Kidney (tissue), 14 donors: ENCODE results near the gene ZNF784. TPM values are rescaled to one million over a fixed set of nuclear protein-coding genes. Genes with fewer than 3 reads are reported as not detected.

Experiments used
- DNase-seq, 5 donors: peaks; one replicate each; pipeline ENCODE4 v3.0.0-alpha.2; 2013 to 2020
- FAIRE-seq: peaks from 2 replicates; lab custom pipeline; 2012; peaks lifted over from hg19 to GRCh38; lab: Jason Lieb, UNC
- H3K27ac ChIP-seq, 2 donors: one replicate each; pipeline ENCODE4 v1.7.0; 2013; ENCODE audit warnings: low read depth in 2 of 2, low read length in 2 of 2, inconsistent platforms in 1 of 2
- H3K27me3 ChIP-seq: one replicate; pipeline ENCODE4 v1.7.1; 2013; ENCODE audit warnings: low read length, inconsistent platforms; ENCODE audit not compliant: control insufficient read depth, insufficient read depth
- H3K36me3 ChIP-seq, 3 donors: one replicate each; pipeline versions ENCODE4 v1.7.0 to v1.7.1; 2013; ENCODE audit warnings: low read length in 3 of 3, control low read depth in 1 of 3, inconsistent platforms in 1 of 3; ENCODE audit not compliant: insufficient read depth in 3 of 3, control insufficient read depth in 2 of 3
- H3K4me1 ChIP-seq, 3 donors: one replicate each; pipeline versions ENCODE4 v1.7.0 to v1.7.1; 2013; ENCODE audit warnings: low read length in 3 of 3, inconsistent platforms in 1 of 3, low read depth in 1 of 3; ENCODE audit not compliant: control insufficient read depth in 2 of 3, insufficient read depth in 2 of 3
- H3K4me3 ChIP-seq, 3 donors: one replicate each; pipeline versions ENCODE4 v1.7.0 to v1.8.1; 2013; ENCODE audit warnings: low read length in 3 of 3, control low read depth in 1 of 3, inconsistent platforms in 1 of 3
- H3K9ac ChIP-seq, 3 donors: one replicate each; pipeline versions ENCODE4 v1.7.0 to v1.7.1; 2013; ENCODE audit warnings: low read length in 3 of 3, control low read depth in 1 of 3, inconsistent platforms in 1 of 3
- H3K9me3 ChIP-seq, 3 donors: one replicate each; pipeline versions ENCODE4 v1.7.0 to v1.7.1; 2013; ENCODE audit warnings: low read length in 3 of 3, control low read depth in 1 of 3, inconsistent platforms in 1 of 3; ENCODE audit not compliant: control insufficient read depth in 2 of 3, insufficient read depth in 1 of 3
- intact Hi-C: fragments of 100-400 bp; cut with DNase I; formaldehyde crosslinking; loops from one replicate; pipeline ENCODE4 v1.11.1; 2022
- polyA plus RNA-seq: library from polyadenylated mRNA; stranded (reverse); fragments of 350-450 nt; fragmentation: Illumina TruSeq; extraction: RNeasy Lipid Tissue Mini Kit (QIAGEN cat#74804); gene quantifications from one replicate; pipeline ENCODE4 v1.2.3, GENCODE V29; 2014; ENCODE audit warnings: low read depth, low replicate concordance; ENCODE audit not compliant: insufficient read depth
- total RNA-seq: library from RNA; stranded (reverse); fragmentation: NEBNext Ultra II Directional; extraction: Animal tissue kit (Norgen Biotek cat#: 25700); gene quantifications from one replicate; pipeline ENCODE4 v1.2.1, GENCODE V29; 2021
- TF ChIP-seq, protein P1 (sequence below): IDR thresholded peaks from 3 replicates; pipeline ENCODE4 v1.5.1; 2012; ENCODE audit warnings: mild to moderate bottlenecking, moderate library complexity, borderline replicate concordance; ENCODE audit not compliant: insufficient read depth; ENCODE audit errors: extremely low read depth
- donor health status: control.
- donor health status: control.
- donor health status: control.
- donor health status: control.
- donor health status: control.
- donor health status: DM: yes; HTN: yes; CAD: no.
- donor health status: Normal renal cell carcinoma (clear cell type).

Gene ZNF784
- total and polyA plus RNA-seq, 2 donors from 2014 or later = 6.6 to 9.8 TPM

DNA sequence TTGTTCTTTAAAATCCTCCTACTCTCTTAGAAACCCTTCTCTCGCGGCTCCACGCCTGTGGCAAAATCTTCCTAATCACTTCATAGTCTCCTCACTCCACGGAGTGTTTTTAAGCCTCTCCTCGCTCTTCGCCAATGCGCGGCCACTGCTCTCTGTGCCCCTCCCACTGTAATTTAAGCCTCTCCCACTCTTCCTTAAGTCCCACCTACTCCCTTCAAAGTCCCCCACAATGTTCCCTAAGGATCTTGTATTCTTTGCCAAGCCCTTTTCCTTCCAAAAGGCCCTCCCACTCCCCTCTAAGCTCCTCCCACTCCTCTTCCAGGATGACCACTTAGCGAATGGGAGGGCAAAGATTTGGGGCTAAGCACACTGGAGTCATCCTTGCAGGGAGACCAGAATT lies 26.3 kb downstream of the ZNF784 start:
- H3K4me3 ChIP-seq = no peak overlapping the region
- H3K9me3 ChIP-seq = no peaks in the 10 kb centered on the region
- no peak overlapping the region for H3K27ac ChIP-seq
- peaks cover 0 to 8% (median 3%) of the 10 kb centered on the region in 3 donors for H3K4me1 ChIP-seq
- H3K36me3 ChIP-seq = peaks cover 0 to 10% (median 3%) of the 10 kb centered on the region in 3 donors
- TF ChIP-seq, protein P1, sequence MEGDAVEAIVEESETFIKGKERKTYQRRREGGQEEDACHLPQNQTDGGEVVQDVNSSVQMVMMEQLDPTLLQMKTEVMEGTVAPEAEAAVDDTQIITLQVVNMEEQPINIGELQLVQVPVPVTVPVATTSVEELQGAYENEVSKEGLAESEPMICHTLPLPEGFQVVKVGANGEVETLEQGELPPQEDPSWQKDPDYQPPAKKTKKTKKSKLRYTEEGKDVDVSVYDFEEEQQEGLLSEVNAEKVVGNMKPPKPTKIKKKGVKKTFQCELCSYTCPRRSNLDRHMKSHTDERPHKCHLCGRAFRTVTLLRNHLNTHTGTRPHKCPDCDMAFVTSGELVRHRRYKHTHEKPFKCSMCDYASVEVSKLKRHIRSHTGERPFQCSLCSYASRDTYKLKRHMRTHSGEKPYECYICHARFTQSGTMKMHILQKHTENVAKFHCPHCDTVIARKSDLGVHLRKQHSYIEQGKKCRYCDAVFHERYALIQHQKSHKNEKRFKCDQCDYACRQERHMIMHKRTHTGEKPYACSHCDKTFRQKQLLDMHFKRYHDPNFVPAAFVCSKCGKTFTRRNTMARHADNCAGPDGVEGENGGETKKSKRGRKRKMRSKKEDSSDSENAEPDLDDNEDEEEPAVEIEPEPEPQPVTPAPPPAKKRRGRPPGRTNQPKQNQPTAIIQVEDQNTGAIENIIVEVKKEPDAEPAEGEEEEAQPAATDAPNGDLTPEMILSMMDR = no peak
- H3K27me3 ChIP-seq = no peaks in the 10 kb centered on the region
- no peak overlapping the region for H3K9ac ChIP-seq
- FAIRE-seq (no peak), DNase-seq (peak in 1 of 5 donors; percentile 70)
- intact Hi-C loops = no loop called here

DNA sequence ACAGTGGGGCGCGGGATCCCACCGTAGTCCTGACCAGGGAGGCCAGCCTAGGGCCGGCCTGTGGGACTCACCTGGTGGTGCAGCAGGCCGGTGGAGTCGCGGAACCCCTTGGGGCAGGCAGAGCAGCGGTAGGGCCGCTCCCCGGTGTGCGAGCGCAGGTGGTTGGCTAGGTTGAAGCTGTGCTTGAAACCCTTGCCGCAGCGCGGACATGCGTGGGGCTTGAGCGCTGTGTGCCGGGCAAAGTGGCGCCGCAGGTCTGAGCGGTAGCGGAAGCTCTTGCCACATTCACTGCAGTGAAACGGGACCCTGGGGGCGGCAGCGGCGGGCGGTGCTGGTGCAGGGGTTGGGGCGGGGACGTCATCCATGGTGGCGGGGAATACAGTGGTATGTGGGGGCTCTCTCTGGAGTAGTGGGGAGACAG lies 26.9 kb downstream of the ZNF784 start:
- TF ChIP-seq, protein P1 = no peak
- peak in 2 of 5 donors; percentile 80 to 81 for DNase-seq
- H3K27ac ChIP-seq = no peak overlapping the region
- no peak overlapping the region for H3K4me3 ChIP-seq
- H3K27me3 ChIP-seq = no peaks in the 10 kb centered on the region
- H3K4me1 ChIP-seq = peaks cover 0 to 8% (median 3%) of the 10 kb centered on the region in 3 donors
- intact Hi-C loops = no loop called here
- peaks cover 0 to 10% (median 3%) of the 10 kb centered on the region in 3 donors for H3K36me3 ChIP-seq
- H3K9ac ChIP-seq = no peak overlapping the region
- H3K9me3 ChIP-seq = no peaks in the 10 kb centered on the region
- FAIRE-seq = no peak

DNA sequence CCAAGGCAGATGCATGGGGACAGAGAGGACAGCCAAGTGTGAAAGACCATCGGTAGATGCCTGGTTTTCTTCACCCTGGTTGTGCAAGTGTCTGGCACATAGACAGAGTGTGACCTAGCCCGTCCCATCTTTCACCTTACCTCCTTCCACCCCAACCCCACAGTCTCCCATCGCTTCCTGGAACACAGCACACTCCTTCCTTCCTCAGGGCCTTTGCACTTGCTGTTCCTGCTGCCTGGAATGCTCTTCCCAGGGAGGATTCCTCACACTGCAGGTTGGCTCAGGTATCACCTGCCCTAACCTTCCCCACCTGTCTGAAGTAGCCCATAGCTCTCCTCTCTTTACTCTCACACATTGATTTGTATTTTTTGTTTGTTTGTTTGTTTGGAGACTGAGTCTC lies 28.1 kb downstream of the ZNF784 start:
- no peaks in the 10 kb centered on the region for H3K9me3 ChIP-seq
- TF ChIP-seq, protein P1 = no peak
- no peaks in the 10 kb centered on the region for H3K27me3 ChIP-seq
- DNase-seq (no peak), FAIRE-seq (no peak)
- no peak overlapping the region for H3K4me3 ChIP-seq
- H3K36me3 ChIP-seq = peaks cover 0 to 10% (median 3%) of the 10 kb centered on the region in 3 donors
- H3K27ac ChIP-seq = no peak overlapping the region
- no peak overlapping the region for H3K9ac ChIP-seq
- H3K4me1 ChIP-seq = peaks cover 0 to 7% (median 3%) of the 10 kb centered on the region in 3 donors
- intact Hi-C loops = no loop called here

DNA sequence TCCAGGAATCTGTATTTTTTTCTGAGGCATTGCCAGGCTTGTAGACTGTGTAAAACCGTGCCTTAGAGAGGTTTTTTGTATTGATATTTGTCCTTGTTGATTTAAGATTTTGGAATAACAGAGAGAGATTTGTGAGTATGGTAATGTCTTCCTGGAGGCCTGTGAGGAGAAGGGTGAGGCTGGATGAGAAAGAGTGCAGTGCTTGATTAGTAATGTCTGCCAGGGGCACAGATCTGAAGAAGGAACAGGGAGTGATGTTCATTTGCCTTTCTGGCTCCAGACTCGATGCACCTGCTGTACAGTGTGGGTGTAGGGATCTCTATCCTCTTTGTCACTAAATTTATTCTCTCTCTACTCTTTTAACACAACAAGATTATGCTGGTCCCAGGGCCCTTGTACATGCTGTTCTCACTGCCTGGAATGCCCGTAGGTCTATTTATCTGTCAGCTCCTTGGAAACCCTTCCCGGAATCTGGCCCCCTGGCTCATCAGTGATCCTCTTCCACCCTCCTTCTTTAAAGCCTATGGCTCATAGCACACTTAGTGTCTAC lies 29.3 kb downstream of the ZNF784 start:
- no peak for FAIRE-seq
- H3K4me3 ChIP-seq = no peak overlapping the region
- intact Hi-C loops = no loop called here

More for the DNA sequence above, 29.3 kb downstream of the ZNF784 start:
- no peak for DNase-seq
- peaks cover 0 to 10% (median 3%) of the 10 kb centered on the region in 3 donors for H3K36me3 ChIP-seq
- no peaks in the 10 kb centered on the region for H3K9me3 ChIP-seq
- H3K4me1 ChIP-seq = no peaks in the 10 kb centered on the region
- H3K27ac ChIP-seq = no peak overlapping the region
- H3K9ac ChIP-seq = no peak overlapping the region
- no peaks in the 10 kb centered on the region for H3K27me3 ChIP-seq
- TF ChIP-seq, protein P1 = no peak
